ENCODE measurements around the gene ZRANB1.

DNA sequence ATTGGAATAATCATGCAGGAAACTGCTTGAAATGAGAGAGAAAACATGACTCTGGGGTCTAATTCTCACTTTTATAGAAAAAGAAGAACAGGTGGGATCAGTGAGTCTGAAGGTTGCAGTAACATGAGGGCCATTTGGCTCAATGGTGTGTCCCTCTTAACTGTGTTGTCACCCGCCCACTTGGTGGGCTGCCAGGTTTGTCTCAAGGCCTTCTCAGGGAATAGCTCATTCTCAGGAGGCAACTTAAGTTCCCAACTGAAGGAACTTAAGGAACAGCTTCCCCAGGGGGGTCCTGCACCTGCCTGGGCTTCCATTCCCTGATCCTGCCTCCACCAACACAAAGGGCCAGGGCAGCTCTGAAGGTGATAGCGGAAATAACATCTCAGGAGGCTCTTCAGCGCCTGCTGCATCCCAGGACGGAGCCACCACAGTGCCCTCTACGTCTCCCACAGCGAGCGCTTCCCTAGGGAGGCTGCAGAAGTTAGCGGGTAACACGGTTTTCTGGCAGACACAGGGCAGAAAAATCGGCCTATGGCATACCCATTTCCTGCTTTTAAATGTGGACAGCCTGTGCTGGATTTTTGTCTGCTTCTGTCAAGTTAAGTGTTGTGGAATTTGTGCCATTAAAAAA is 88.8 kb downstream of the ZRANB1 start:
- no peak for TF ChIP-seq POLR2A (IDR thresholded peaks at IDR 0.05; ENCODE audit: low read depth, low read length)
- no peak for TF ChIP-seq POLR2AphosphoS5 (IDR thresholded peaks at IDR 0.05; ENCODE audit: low read depth, low read length)

Measured in GM12892 (cell line).